H7 (cell line): Measurements from ENCODE around the gene SYNDIG1L. TPM values are rescaled to one million over a fixed set of nuclear protein-coding genes. Genes with fewer than 3 reads are reported as not detected.
A peak's percentile ranks its signal among the peaks of the same experiment; 100 is the strongest.

Experiments used
- DNase-seq: peaks from one replicate; pipeline ENCODE4 v3.0.0; 2012
- H3K27me3 ChIP-seq: 2 replicates; pipeline ENCODE4 v1.6.0; 2011; ENCODE audit warnings: mild to moderate bottlenecking, low read length; ENCODE audit not compliant: control insufficient read depth, insufficient read depth
- H3K36me3 ChIP-seq: replicated peaks from 2 replicates; pipeline ENCODE4 v1.5.1; 2011; ENCODE audit warnings: low read length; ENCODE audit not compliant: control insufficient read depth, insufficient read depth
- H3K4me3 ChIP-seq: 2 replicates; pipeline ENCODE4 v1.5.1; 2011; ENCODE audit warnings: low read depth, mild to moderate bottlenecking, control low read depth, low read length, moderate library complexity; ENCODE audit not compliant: insufficient read depth
- total RNA-seq: library from RNA; depleted of rRNA; stranded (reverse); fragments of >200 nt; shearing (Covaris generic); gene quantifications from 2 replicates; pipeline ENCODE4 v1.2.3, GENCODE V29; 2014

Gene SYNDIG1L
- total RNA-seq, 1 experiment from 2014 or later = 0.76 TPM

GRCh38 chr14:74418031-74418430 lies 8.0 kb downstream of the SYNDIG1L start:
- Histone ChIP-seq H3K4me3 (no peak overlapping the region), H3K36me3 (no peaks in the 10 kb centered on the region), H3K27me3 (no peaks in the 10 kb centered on the region)
- DNase-seq = no peak

- Histone ChIP-seq H3K4me3 (no peak overlapping the region), H3K36me3 (no peaks in the 10 kb centered on the region), H3K27me3 (no peaks in the 10 kb centered on the region)
- DNase-seq = no peak
Measured at GRCh38 chr14:74417611-74418010, 8.4 kb downstream of the SYNDIG1L start.

DNA sequence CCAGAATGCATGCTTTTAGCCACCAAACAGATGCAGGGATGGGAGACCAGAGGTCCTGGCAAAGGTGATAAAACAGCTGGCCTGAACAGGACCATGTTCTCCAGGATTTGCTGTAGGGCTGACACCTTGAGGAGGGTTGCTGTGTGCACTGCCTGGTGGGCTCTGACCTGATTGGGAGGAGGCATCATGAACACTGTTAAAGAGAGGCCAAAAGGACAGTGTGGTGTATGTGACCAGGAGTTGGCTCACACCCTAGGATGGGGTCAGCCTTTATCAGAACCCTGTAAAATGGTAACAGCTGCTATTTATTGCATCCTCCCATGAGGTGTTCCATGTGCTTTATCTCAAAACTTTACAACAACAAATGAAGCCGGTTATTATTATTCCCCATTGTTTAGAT lies 8.8 kb downstream of the SYNDIG1L start:
- Histone ChIP-seq H3K27me3 (no peaks in the 10 kb centered on the region), H3K4me3 (no peak overlapping the region), H3K36me3 (no peaks in the 10 kb centered on the region)
- DNase-seq = no peak

GRCh38 chr14:74415115-74415437 lies 10.9 kb downstream of the SYNDIG1L start:
- DNase-seq = peak; percentile 37
- Histone ChIP-seq H3K27me3 (no peaks in the 10 kb centered on the region), H3K36me3 (no peaks in the 10 kb centered on the region)

DNA sequence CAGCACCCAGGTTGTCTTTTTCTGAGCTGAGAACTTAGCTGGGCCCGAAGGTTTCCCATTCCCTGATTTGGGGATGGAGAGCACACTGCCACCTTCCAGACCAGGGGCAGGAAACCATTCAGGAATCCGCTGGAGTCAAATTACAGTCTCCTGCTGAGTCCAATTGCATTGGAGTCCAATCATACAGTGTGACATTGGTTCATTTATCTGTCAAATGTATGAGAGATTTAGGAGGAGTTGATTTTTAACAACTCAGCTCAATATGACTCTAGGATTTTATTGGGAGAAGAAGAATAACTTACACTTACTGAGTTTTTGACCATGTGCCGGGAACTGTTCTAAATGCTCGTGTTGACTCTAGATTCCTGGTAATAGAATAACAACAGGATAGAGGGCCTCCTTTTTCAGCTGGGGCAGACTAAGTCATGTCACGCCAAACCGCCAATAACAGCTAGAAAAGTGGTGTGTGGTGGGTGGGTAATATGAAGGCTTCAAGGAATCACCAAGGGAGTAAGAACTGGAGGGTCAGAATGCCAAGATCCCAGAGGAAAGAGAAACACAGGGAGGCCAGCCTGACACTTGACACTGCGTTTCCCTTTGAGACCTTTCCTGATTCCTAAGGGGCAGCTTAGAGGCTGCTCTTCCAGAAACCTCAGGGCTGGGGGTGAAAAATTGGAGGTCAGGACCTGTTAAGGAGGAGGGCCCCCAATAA lies 11.5 kb downstream of the SYNDIG1L start:
- Histone ChIP-seq H3K36me3 (no peaks in the 10 kb centered on the region), H3K4me3 (no peak overlapping the region), H3K27me3 (no peaks in the 10 kb centered on the region)
- peak; percentile 78 for DNase-seq

More at GRCh38 chr14:74415115-74415437, 10.9 kb downstream of the SYNDIG1L start:
- no peak overlapping the region for H3K4me3 ChIP-seq

DNA sequence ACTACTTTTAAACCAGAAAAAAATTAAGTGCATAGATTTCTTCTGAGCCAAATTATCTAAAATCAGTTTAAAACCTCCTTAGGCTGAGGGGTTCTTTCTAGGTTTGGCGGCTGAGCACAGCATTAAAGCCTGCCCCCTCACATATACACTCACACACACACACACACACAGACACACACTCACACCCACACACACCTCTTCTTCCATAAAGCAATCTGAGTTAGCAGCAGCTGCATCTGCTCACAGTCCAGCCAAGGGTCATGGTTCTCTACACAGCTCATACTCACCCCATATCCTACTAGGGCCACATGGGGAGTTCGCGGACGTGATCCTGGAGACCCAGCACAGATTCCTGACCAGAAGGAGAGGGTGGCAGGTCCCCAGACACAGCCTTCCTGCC lies 12.4 kb downstream of the SYNDIG1L start:
- H3K4me3 ChIP-seq = no peak overlapping the region
- DNase-seq = no peak
- H3K27me3 ChIP-seq = no peaks in the 10 kb centered on the region
- no peaks in the 10 kb centered on the region for H3K36me3 ChIP-seq

- no peak for DNase-seq
Measured at GRCh38 chr14:74412753-74413152, 13.3 kb downstream of the SYNDIG1L start.

DNA sequence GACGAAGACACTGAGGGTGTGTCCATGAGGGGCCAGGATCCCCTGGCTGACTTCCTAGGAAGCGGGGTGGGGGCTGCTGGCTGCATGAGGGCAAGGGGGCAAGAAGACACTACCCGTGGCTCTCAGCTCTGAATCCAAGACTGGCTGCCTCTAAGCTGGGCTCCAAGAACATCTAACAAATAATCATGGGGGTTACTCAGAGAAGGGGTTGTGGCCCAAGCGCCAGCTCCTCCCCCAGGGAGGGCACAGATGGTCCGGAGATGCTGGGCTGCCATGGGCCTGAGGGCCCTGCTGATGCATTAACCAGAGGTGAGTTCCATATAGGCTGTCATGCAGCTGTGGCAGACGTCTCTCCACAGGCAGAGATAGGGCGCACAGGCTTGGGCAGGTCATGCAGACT lies 14.3 kb downstream of the SYNDIG1L start:
- no peaks in the 10 kb centered on the region for H3K27me3 ChIP-seq
- H3K4me3 ChIP-seq = no peak overlapping the region
- DNase-seq = peak; percentile 24
- H3K36me3 ChIP-seq = no peaks in the 10 kb centered on the region

More at GRCh38 chr14:74412753-74413152, 13.3 kb downstream of the SYNDIG1L start:
- Histone ChIP-seq H3K27me3 (no peaks in the 10 kb centered on the region), H3K4me3 (no peak overlapping the region), H3K36me3 (no peaks in the 10 kb centered on the region)

DNA sequence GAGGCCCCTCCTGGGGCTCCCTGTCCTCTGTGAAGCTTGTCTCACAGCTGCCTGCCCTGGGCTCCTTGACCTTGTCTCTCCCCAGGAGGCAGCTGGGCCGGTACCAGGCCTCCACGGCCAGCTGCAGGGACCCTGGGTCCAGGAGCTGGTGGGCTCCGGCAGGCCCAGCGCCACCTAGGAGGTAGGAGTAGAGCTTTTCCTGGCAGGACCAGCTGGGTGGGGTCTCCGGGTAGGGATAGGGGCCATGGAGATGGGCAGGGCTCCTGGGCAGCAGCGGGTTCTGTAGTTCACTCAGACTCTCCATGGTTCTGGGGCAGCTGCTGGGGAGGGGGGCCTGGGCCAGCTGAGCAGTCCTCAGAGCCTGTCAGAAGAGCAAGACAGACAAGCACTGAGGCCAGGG lies 16.6 kb downstream of the SYNDIG1L start:
- Histone ChIP-seq H3K36me3 (no peaks in the 10 kb centered on the region), H3K27me3 (no peaks in the 10 kb centered on the region), H3K4me3 (no peak overlapping the region)
- peak; percentile 55 for DNase-seq

- Histone ChIP-seq H3K27me3 (no peaks in the 10 kb centered on the region), H3K4me3 (no peak overlapping the region), H3K36me3 (no peaks in the 10 kb centered on the region)
- peak; percentile 10 for DNase-seq
Measured at GRCh38 chr14:74408870-74409269, 17.1 kb downstream of the SYNDIG1L start.

DNA sequence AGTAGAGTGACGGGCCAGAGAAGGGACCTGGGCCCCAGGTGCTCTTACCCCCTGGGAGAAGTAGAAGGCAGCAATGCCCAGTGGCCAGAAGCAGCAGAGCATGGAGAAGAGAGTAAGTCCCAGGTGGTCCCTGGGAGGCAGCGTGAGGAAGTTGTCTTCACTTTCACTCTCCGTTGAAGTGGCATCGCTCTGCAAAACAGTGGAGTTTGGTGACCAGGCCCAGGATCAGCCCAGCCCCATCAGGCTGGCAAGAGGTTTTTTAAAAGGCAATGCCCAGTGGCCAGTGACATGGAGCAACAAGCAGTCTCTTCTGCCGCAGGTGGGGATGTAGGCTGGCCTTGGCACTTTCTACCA lies 18.2 kb downstream of the SYNDIG1L start:
- Histone ChIP-seq H3K27me3 (no peaks in the 10 kb centered on the region), H3K4me3 (no peak overlapping the region), H3K36me3 (no peaks in the 10 kb centered on the region)
- DNase-seq = peak; percentile 23

- peak; percentile 17 for DNase-seq
- Histone ChIP-seq H3K36me3 (no peaks in the 10 kb centered on the region), H3K27me3 (no peaks in the 10 kb centered on the region), H3K4me3 (no peak overlapping the region)
Measured at GRCh38 chr14:74407021-74407800, 18.8 kb downstream of the SYNDIG1L start.

DNA sequence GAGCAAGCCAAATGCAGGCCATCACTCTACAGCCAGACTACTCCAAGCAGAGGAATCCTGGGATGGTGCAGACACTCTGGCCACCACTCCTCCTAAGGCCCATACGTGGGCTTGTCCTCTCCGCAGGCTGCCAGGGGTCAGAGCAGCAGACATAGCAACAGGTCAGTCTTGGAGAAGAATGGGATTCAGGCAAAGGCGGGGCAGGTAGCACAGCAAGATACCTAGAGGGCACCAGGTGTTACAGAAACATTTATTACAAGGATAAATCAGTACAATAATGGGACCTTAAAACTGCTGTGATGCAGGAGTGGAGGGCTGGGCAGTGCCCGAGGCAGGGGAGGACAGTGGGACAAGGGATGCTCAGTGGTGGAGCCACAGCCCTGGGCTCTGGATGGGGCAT lies 20.3 kb downstream of the SYNDIG1L start:
- no peaks in the 10 kb centered on the region for H3K27me3 ChIP-seq
- H3K36me3 ChIP-seq = no peaks in the 10 kb centered on the region
- H3K4me3 ChIP-seq = no peak overlapping the region
- peak; percentile 16 for DNase-seq

DNA sequence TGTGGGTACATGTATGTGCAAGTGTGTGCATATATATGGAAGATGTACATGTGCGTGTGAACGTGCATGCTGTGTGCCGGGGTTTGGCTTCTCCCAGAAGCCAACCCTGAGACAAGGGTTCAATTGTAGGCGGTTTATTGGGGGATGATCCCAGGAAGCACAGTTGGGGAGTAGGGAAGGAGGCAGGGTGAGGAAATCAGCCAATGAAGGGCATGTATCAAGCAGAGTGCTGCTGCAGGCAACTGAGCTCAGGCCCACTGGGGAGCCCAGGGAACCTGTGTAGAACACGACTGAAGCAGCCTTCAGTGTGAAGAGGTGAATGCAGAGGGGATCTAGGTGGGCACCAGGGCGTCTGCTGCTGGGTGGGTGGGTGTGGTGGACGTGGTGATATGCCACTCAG lies 21.6 kb downstream of the SYNDIG1L start:
- Histone ChIP-seq H3K4me3 (no peak overlapping the region), H3K36me3 (no peaks in the 10 kb centered on the region), H3K27me3 (no peaks in the 10 kb centered on the region)
- no peak for DNase-seq

DNA sequence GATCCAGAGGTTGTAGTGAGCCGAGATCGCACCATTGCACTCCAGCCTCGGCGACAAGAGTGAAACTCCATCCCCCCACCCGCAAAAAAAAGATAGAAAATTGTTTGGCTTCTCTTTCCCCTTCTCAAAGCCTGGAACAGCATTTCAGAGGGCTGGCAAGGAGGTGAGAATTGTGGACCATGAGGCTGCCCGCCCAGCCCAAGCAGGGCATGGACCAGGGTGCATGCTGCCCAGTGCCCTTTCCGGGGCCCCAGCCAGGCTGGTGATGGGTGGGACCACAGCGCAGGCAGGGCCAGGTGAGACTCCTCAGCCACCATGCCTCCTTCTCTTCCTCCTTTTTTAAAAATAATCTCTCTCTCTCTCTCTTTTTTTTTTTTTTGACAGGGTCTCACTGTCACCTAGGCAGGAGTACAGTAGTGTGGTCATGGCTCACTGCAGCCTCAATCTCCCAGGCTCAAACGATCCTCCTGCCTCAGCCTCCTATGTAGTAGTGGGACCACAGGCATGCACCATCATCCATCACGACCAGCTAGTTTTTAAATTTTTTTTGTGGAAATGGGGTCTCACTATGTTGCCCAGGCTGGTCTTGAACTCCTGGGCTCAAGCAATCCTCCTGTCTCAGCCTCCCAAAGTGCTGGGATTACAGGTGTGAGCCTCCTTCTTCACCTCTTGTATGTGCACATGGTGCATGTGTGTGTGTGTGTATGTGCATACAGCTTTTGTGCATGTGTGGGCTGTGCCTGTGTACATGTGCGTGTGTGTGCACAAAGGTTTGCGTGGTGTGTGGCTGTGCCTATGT lies 22.2 kb downstream of the SYNDIG1L start:
- Histone ChIP-seq H3K4me3 (no peak overlapping the region), H3K36me3 (no peaks in the 10 kb centered on the region), H3K27me3 (no peaks in the 10 kb centered on the region)
- DNase-seq = no peak
